ENCODE measurements around the gene PCSK5. TPM values are rescaled to one million over a fixed set of nuclear protein-coding genes. Genes with fewer than 3 reads are reported as not detected.

The PCSK5 gene
- polyA plus RNA-seq, 1 experiment, result 1.6 TPM

GRCh38 chr9:76289042-76289441 is 398.6 kb downstream of the PCSK5 start:
- no peak for DNase-seq (ENCODE audit: low read depth, low spot score)
- no peaks in the 10 kb centered on the region for H3K9me3 ChIP-seq (ENCODE audit: control insufficient read depth, insufficient read depth, low read length)
- H3K4me3 ChIP-seq (ENCODE audit: low read depth, low read length), result no peak overlapping the region
- ChIA-PET POLR2A (interaction anchor here (0.7 kb wide), 1 partner anchor 258 kb away, joined by 4 read pairs; no protein-coding TSS in a partner anchor), CTCF (interaction anchor here (0.6 to 6.1 kb wide), 6 partner anchors 11 to 310 kb away, joined by 3 to 57 read pairs (median 4); no protein-coding TSS in a partner anchor)
- H3K27me3 ChIP-seq (ENCODE audit: control insufficient read depth, insufficient read depth, low read length), result peaks cover 3% of the 10 kb centered on the region
- TF ChIP-seq CTCF (IDR thresholded peaks at IDR 0.05; ENCODE audit: low read depth, low read length), result no peak
- no peak overlapping the region for H3K27ac ChIP-seq (ENCODE audit: low read depth, low read length)

GRCh38 chr9:76289703-76290102 is 399.2 kb downstream of the PCSK5 start:
- CTCF ChIA-PET, result interaction anchor here (0.9 to 6.1 kb wide), 5 partner anchors 10 to 310 kb away, joined by 3 to 57 read pairs (median 4); no protein-coding TSS in a partner anchor

GRCh38 chr9:76290555-76290954 is 400.1 kb downstream of the PCSK5 start:
- no peak for TF ChIP-seq CTCF (IDR thresholded peaks at IDR 0.05; ENCODE audit: low read depth, low read length)
- no peaks in the 10 kb centered on the region for H3K9me3 ChIP-seq (ENCODE audit: control insufficient read depth, insufficient read depth, low read length)
- H3K27me3 ChIP-seq (ENCODE audit: control insufficient read depth, insufficient read depth, low read length), result peaks cover 3% of the 10 kb centered on the region
- no peak overlapping the region for H3K4me3 ChIP-seq (ENCODE audit: low read depth, low read length)
- no peak overlapping the region for H3K27ac ChIP-seq (ENCODE audit: low read depth, low read length)
- no peak for DNase-seq (ENCODE audit: low read depth, low spot score)
- ChIA-PET POLR2A (no interaction called here), CTCF (interaction anchor here (0.5 to 6.1 kb wide), 3 partner anchors 12 to 312 kb away, joined by 4 to 57 read pairs (median 5); no protein-coding TSS in a partner anchor)

More at GRCh38 chr9:76289703-76290102, 399.2 kb downstream of the PCSK5 start:
- Histone ChIP-seq H3K27ac (ENCODE audit: low read depth, low read length) (no peak overlapping the region), H3K9me3 (ENCODE audit: control insufficient read depth, insufficient read depth, low read length) (no peaks in the 10 kb centered on the region), H3K4me3 (ENCODE audit: low read depth, low read length) (no peak overlapping the region), H3K27me3 (ENCODE audit: control insufficient read depth, insufficient read depth, low read length) (peaks cover 3% of the 10 kb centered on the region)
- POLR2A ChIA-PET, result no interaction called here
- TF ChIP-seq CTCF (IDR thresholded peaks at IDR 0.05; ENCODE audit: low read depth, low read length), result no peak
- no peak for DNase-seq (ENCODE audit: low read depth, low spot score)

- Histone ChIP-seq H3K4me3 (ENCODE audit: low read depth, low read length) (no peak overlapping the region), H3K9me3 (ENCODE audit: control insufficient read depth, insufficient read depth, low read length) (no peaks in the 10 kb centered on the region), H3K27ac (ENCODE audit: low read depth, low read length) (no peak overlapping the region), H3K27me3 (ENCODE audit: control insufficient read depth, insufficient read depth, low read length) (peaks cover 3% of the 10 kb centered on the region)
- ChIA-PET CTCF (interaction anchor here (1.4 to 6.1 kb wide), 2 partner anchors 11 to 15 kb away, joined by 4 to 57 read pairs; no protein-coding TSS in a partner anchor), POLR2A (interaction anchor here (1.5 kb wide), 1 partner anchor 36 kb away, joined by 5 read pairs; no protein-coding TSS in a partner anchor)
- no peak for TF ChIP-seq CTCF (IDR thresholded peaks at IDR 0.05; ENCODE audit: low read depth, low read length)
- DNase-seq (ENCODE audit: low read depth, low spot score), result no peak
These were observed 401.8 kb downstream of the PCSK5 start for GRCh38 chr9:76292246-76292645.

GRCh38 chr9:76292658-76293057 is 402.2 kb downstream of the PCSK5 start:
- CTCF ChIA-PET, result interaction anchor here (1.0 to 6.1 kb wide), 3 partner anchors 10 to 206 kb away, joined by 3 to 57 read pairs (median 4); no protein-coding TSS in a partner anchor
- no peak for TF ChIP-seq CTCF (IDR thresholded peaks at IDR 0.05; ENCODE audit: low read depth, low read length)
- Histone ChIP-seq H3K9me3 (ENCODE audit: control insufficient read depth, insufficient read depth, low read length) (no peaks in the 10 kb centered on the region), H3K27me3 (ENCODE audit: control insufficient read depth, insufficient read depth, low read length) (peaks cover 3% of the 10 kb centered on the region), H3K27ac (ENCODE audit: low read depth, low read length) (no peak overlapping the region), H3K4me3 (ENCODE audit: low read depth, low read length) (no peak overlapping the region)
- POLR2A ChIA-PET, result interaction anchor here (1.5 kb wide), 1 partner anchor 37 kb away, joined by 5 read pairs; no protein-coding TSS in a partner anchor
- no peak for DNase-seq (ENCODE audit: low read depth, low spot score)
